ENCODE data around the gene TAF8. TPM values are rescaled to one million over a fixed set of nuclear protein-coding genes. Genes with fewer than 3 reads are reported as not detected.

TAF8 gene
- polyA plus RNA-seq, 1 experiment, result 13.9 TPM

- H3K4me3 ChIP-seq (ENCODE audit: low read depth, low read length), result no peak overlapping the region
- H3K36me3 ChIP-seq (ENCODE audit: control insufficient read depth, insufficient read depth, low read length), result no peaks in the 10 kb centered on the region
- CTCF ChIA-PET, result interaction anchor here (0.6 to 3.7 kb wide), 3 partner anchors 13 to 150 kb away, joined by 3 to 13 read pairs (median 4); no protein-coding TSS in a partner anchor
- TF ChIP-seq CTCF (IDR thresholded peaks at IDR 0.05; ENCODE audit: insufficient read depth, low read depth, low read length), result no peak
- no peak for DNase-seq (ENCODE audit: low read depth)
- H3K27me3 ChIP-seq (ENCODE audit: control insufficient read depth, insufficient read depth, low read length), result no peaks in the 10 kb centered on the region; the same call in 1 of the 2 replicates
- POLR2A ChIA-PET, result no interaction called here
These were observed 40.7 kb downstream of the TAF8 start for GRCh38 chr6:42090819-42091717.

GRCh38 chr6:42091718-42092023 lies 41.3 kb downstream of the TAF8 start:
- H3K4me3 ChIP-seq (ENCODE audit: low read depth, low read length), result no peak overlapping the region
- no peaks in the 10 kb centered on the region for H3K36me3 ChIP-seq (ENCODE audit: control insufficient read depth, insufficient read depth, low read length)
- no peaks in the 10 kb centered on the region; the same call in 1 of the 2 replicates for H3K27me3 ChIP-seq (ENCODE audit: control insufficient read depth, insufficient read depth, low read length)
- CTCF ChIA-PET, result interaction anchor here (3.7 kb wide), 1 partner anchor 12 kb away, joined by 13 read pairs; no protein-coding TSS in a partner anchor
- no peak for TF ChIP-seq CTCF (IDR thresholded peaks at IDR 0.05; ENCODE audit: insufficient read depth, low read depth, low read length)
- POLR2A ChIA-PET, result no interaction called here
- no peak for DNase-seq (ENCODE audit: low read depth)

DNA sequence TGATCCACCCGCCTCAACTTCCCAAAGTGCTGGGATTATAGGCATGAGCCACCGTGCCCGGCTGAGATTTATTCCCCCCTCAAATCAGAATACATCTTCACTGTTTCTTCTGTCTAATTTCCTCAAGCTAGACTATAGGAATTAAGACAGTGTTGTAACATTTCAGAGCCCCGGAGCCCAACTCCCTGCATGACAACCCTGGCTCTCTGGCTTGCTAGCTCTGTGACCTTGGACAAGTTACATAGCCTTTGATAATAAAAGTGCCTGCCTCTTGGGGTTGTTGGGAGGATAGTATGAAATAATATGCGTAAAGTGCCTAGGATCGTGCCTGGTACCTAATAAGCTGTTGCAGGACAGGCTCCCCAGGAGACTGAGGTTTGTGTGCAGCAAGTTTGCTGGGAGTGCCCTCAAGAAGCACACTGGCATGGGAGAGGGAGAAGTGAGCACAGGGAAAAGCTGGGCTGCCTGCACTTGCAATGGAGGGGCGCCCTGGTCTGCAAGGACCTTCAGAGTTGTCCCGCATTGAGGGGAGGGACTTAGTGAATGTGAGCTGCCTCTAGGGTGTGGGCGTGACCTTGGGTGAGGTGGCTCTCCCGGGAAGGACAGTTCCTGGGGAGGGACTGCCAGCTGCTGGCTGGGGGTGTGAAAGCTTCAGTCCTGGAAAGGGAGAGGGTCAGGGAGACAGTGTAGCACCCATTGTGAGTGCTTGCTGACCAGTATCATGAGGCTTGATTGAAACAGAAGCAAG lies 43.4 kb downstream of the TAF8 start:
- ChIA-PET POLR2A (interaction anchor here (0.6 kb wide), 1 partner anchor 643 kb away, joined by 3 read pairs; no protein-coding TSS in a partner anchor), CTCF (interaction anchor here (0.7 to 1.4 kb wide), 6 partner anchors 11 to 307 kb away, joined by 3 to 5 read pairs (median 3); partner anchors contain the start of gene TOMM6)
- DNase-seq (ENCODE audit: low read depth), result no peak
- Histone ChIP-seq H3K36me3 (ENCODE audit: control insufficient read depth, insufficient read depth, low read length) (no peaks in the 10 kb centered on the region), H3K4me3 (ENCODE audit: low read depth, low read length) (no peak overlapping the region), H3K27me3 (ENCODE audit: control insufficient read depth, insufficient read depth, low read length) (no peaks in the 10 kb centered on the region; the same call in 1 of the 2 replicates)
- TF ChIP-seq CTCF (IDR thresholded peaks at IDR 0.05; ENCODE audit: insufficient read depth, low read depth, low read length), result no peak

DNA sequence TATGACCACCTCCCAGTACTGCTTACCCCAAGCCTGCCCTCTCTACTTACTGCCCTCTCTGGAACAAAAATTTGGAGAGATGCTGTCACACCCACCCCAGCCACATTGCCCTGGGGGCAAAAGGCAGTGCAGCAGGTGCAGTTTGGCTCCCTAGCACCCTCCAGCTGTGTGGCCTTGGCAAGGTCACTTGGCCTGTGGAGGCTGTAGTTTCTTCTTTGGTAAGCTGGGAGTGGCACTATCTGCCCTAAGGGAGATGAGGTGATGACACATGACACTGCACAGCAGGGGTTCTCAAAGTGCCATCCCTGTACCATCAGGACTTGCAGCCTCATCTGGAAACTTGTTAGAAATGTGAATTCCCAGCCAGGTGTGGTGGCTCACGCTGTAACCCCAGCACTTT lies 44.8 kb downstream of the TAF8 start:
- no peak for DNase-seq (ENCODE audit: low read depth)
- ChIA-PET CTCF (interaction anchor here (0.8 to 2.0 kb wide), 4 partner anchors 9 to 119 kb away, joined by 3 to 6 read pairs (median 5); no protein-coding TSS in a partner anchor), POLR2A (no interaction called here)
- no peaks in the 10 kb centered on the region for H3K36me3 ChIP-seq (ENCODE audit: control insufficient read depth, insufficient read depth, low read length)
- no peak overlapping the region for H3K4me3 ChIP-seq (ENCODE audit: low read depth, low read length)
- no peak for TF ChIP-seq CTCF (IDR thresholded peaks at IDR 0.05; ENCODE audit: insufficient read depth, low read depth, low read length)
- no peaks in the 10 kb centered on the region; the same call in 1 of the 2 replicates for H3K27me3 ChIP-seq (ENCODE audit: control insufficient read depth, insufficient read depth, low read length)
